Upper lobe of left lung (tissue), 4 donors: ENCODE data around the gene ATP5PO.
A peak's percentile ranks its signal among the peaks of the same experiment; 100 is the strongest.

ENCODE experiments used
- CTCF ChIP-seq, 6 experiments: fragments of 450-650 bp in 4 of 6; fragments of 200-600 bp in 2 of 6; sonication (generic) in 2 of 6; IDR thresholded peaks; one replicate each; pipeline ENCODE4 v1.5.1; 2016 to 2019; ENCODE audit warnings: antibody characterized with exemption in 6 of 6
- POLR2A ChIP-seq, 4 donors: fragments of 450-650 bp; IDR thresholded peaks; one replicate each; pipeline ENCODE4 v1.5.1; 2016 to 2017; ENCODE audit warnings: antibody characterized with exemption in 4 of 4, mild to moderate bottlenecking in 2 of 4
- POLR2AphosphoS5 ChIP-seq, 2 donors: sonication (generic); formaldehyde crosslinking; IDR thresholded peaks; one replicate each; pipeline ENCODE4 v1.5.1; 2017; ENCODE audit warnings: antibody characterized with exemption in 2 of 2

DNA sequence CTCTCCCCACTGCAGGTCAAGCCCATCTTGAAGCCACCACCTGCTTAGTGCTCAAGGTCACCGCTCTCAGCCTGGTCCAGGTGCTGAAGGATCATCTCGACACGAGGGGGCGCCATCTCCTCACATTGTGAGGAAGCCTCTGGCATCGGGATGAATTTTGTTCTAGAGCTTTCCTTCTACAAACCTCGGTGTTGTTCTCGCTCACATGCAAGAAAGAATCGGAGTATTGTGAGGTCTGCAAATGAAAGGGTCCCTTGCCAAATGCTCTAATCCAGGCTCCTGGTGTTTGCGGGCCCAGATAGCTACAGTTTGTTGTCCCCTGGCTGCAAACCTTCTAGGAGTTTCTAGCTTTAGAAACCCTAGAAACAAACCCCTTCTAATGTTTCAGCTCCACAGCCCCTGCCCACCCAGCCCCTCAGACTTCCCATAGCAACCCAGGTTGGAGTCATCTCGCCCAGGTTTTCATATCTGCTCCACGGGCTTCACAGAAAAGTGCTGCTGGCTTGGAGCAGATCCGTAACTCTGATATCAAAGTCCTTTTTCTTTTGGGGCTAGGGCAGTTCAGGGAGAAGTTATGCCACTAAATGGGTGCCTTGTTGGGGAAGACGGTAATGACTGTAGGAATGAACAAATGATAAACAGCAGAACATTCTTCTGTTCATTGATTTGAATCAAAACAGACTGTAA, 8.6 kb upstream of the ATP5PO start:
- TF ChIP-seq CTCF (IDR thresholded peaks at IDR 0.05) = peak; percentile 81 to 94 (median 88)
- TF ChIP-seq POLR2A (IDR thresholded peaks at IDR 0.05) = no peak
- TF ChIP-seq POLR2AphosphoS5 (IDR thresholded peaks at IDR 0.05) = peak in 1 of 2 donors; percentile 7
